K562 (cell line): ENCODE measurements around the gene ASCL3. TPM values are rescaled to one million over a fixed set of nuclear protein-coding genes. Genes with fewer than 3 reads are reported as not detected.
A peak's percentile ranks its signal among the peaks of the same experiment; 100 is the strongest.

Experiments
- ATAC-seq: fragments of 200-7000 bp; cut with Tn5 transposase; 3 replicates; pipeline ENCODE4 v1.9.1; 2020; ENCODE audit warnings: moderate library complexity
- BruUV-seq: library from RNA; stranded (reverse); fragments of 400-500 nt; replicated peaks from 2 replicates; lab custom pipeline; 2021; lab: Mats Ljungman, UMichigan
- CTCF ChIA-PET: fragments of 300-600 bp; formaldehyde crosslinking; extraction: SDS; loops from one replicate; lab custom pipeline; 2021; ENCODE audit warnings: low intra/inter-chr PET ratio; lab: Yijun Ruan, JAX
- POLR2A ChIA-PET: fragments of 300-600, 350-650 bp; sonication (Branson Sonifier 250); formaldehyde crosslinking; extraction: SDS; loops from one replicate; lab custom pipeline; 2021; ENCODE audit warnings: antibody characterized with exemption, inconsistent platforms; lab: Yijun Ruan, JAX
- DNase-seq, 4 experiments: peaks; one replicate each; pipeline versions ENCODE4 v3.0.0 to v3.0.0-alpha.2; 2011 to 2018; ENCODE audit warnings: low spot score in 3 of 4, mixed read lengths in 3 of 4; ENCODE audit errors: extremely low read depth in 1 of 4
- FAIRE-seq: peaks from 2 replicates; lab custom pipeline; 2011; peaks lifted over from hg19 to GRCh38; lab: Jason Lieb, UNC
- H2AFZ ChIP-seq: 2 replicates; pipeline ENCODE4 v1.6.0; 2011; ENCODE audit warnings: low read depth, low read length, control low read depth, inconsistent platforms
- H3K27ac ChIP-seq: fragments of 200-600 bp; 3 replicates; pipeline ENCODE4 v1.8.0; 2011; ENCODE audit warnings: low read depth, mild to moderate bottlenecking, control low read depth, inconsistent platforms, low read length, moderate library complexity, mixed read lengths; ENCODE audit errors: extremely low read depth
- H3K27me3 ChIP-seq, 2 experiments: fragments of 300-600 bp in 1 of 2; 2 replicates in 1 of 2; 3 replicates in 1 of 2; pipeline versions ENCODE4 v1.6.0 to v1.8.0; 2011; ENCODE audit warnings: inconsistent platforms in 2 of 2, low read length in 2 of 2, mild to moderate bottlenecking in 1 of 2, mixed read lengths in 1 of 2, moderate library complexity in 1 of 2; ENCODE audit not compliant: control insufficient read depth in 2 of 2, insufficient read depth in 2 of 2
- H3K36me3 ChIP-seq: fragments of 300-600 bp; 3 replicates; pipeline ENCODE4 v1.8.0; 2011; ENCODE audit warnings: mild to moderate bottlenecking, low read length, inconsistent platforms; ENCODE audit not compliant: control insufficient read depth, insufficient read depth
- H3K4me1 ChIP-seq, 2 experiments: fragments of 200-600 bp in 1 of 2; replicated peaks in 1 of 2; 2 replicates in 1 of 2; 3 replicates in 1 of 2; pipeline versions ENCODE4 v1.5.1 to v1.8.0; 2011; ENCODE audit warnings: inconsistent platforms in 2 of 2, low read length in 2 of 2, mild to moderate bottlenecking in 1 of 2, mixed read lengths in 1 of 2, moderate library complexity in 1 of 2; ENCODE audit not compliant: control insufficient read depth in 2 of 2, insufficient read depth in 2 of 2
- H3K4me2 ChIP-seq: 2 replicates; pipeline ENCODE4 v1.6.1; 2011; ENCODE audit warnings: low read length, control low read depth, inconsistent platforms, mixed read lengths; ENCODE audit not compliant: insufficient read depth
- H3K4me3 ChIP-seq: fragments of 200-600 bp; sonication (generic), shearing (Covaris generic); 2 replicates; pipeline ENCODE4 v1.5.1; 2016; ENCODE audit warnings: control low read depth, inconsistent platforms
- H3K79me2 ChIP-seq: fragments of 200-600 bp; 3 replicates; pipeline ENCODE4 v1.8.0; 2011; ENCODE audit warnings: low read length, inconsistent platforms; ENCODE audit not compliant: control insufficient read depth, insufficient read depth
- H3K9ac ChIP-seq, 2 experiments: 2 replicates each; pipeline versions ENCODE4 v1.6.0 to v1.6.1; 2011; ENCODE audit warnings: low read depth in 2 of 2, low read length in 2 of 2, control low read depth in 1 of 2, inconsistent platforms in 1 of 2, mild to moderate bottlenecking in 1 of 2, mixed read lengths in 1 of 2; ENCODE audit not compliant: insufficient read depth in 1 of 2
- H3K9me1 ChIP-seq: one replicate; pipeline ENCODE4 v1.6.0; 2011; ENCODE audit warnings: inconsistent platforms, mild to moderate bottlenecking, low read length, moderate library complexity; ENCODE audit not compliant: control insufficient read depth, insufficient read depth
- H3K9me3 ChIP-seq: replicated peaks from 2 replicates; pipeline ENCODE4 v1.5.1; 2011; ENCODE audit warnings: low read depth, low read length, inconsistent platforms; ENCODE audit not compliant: control insufficient read depth, insufficient read depth
- H4K20me1 ChIP-seq: replicated peaks from 2 replicates; pipeline ENCODE4 v1.6.1; 2011; ENCODE audit warnings: low read length, inconsistent platforms, mixed read lengths; ENCODE audit not compliant: control insufficient read depth, insufficient read depth
- CBFA2T3 ChIP-seq: fragments of 450-650 bp; IDR thresholded peaks from 2 replicates; pipeline ENCODE4 v1.6.1; 2017
- CBX2 ChIP-seq: fragments of 200-600 bp; sonication (generic); IDR thresholded peaks from one replicate; pipeline ENCODE4 v1.6.1; 2012; ENCODE audit warnings: mild to moderate bottlenecking, low read length, inconsistent platforms; ENCODE audit not compliant: insufficient read depth, poor library complexity, severe bottlenecking
- DMBX1 ChIP-seq: fragments of 250-450 bp; sonication (Bioruptor Pico); IDR thresholded peaks from 2 replicates; pipeline ENCODE4 v1.8.0; 2022; ENCODE audit warnings: inconsistent platforms, mild to moderate bottlenecking, moderate library complexity, borderline replicate concordance
- FOXK2 ChIP-seq, 2 experiments: fragments of 450-650 bp; IDR thresholded peaks in 1 of 2; conservative IDR thresholded peaks in 1 of 2; 2 replicates each; pipeline ENCODE4 v1.6.1; 2016; ENCODE audit warnings: low read depth in 2 of 2, mild to moderate bottlenecking in 1 of 2
- GABPB2 ChIP-seq: fragments of 250-450 bp; sonication (Bioruptor Pico); conservative IDR thresholded peaks from 2 replicates; pipeline ENCODE4 v1.5.1; 2021; ENCODE audit warnings: mild to moderate bottlenecking
- KDM1A ChIP-seq, 2 experiments: fragments of 450-650 bp; IDR thresholded peaks; 2 replicates each; pipeline ENCODE4 v1.6.1; 2016; ENCODE audit warnings: mild to moderate bottlenecking in 2 of 2
- MECOM ChIP-seq: fragments of 250-450 bp; sonication (Bioruptor Pico); IDR thresholded peaks from 2 replicates; pipeline ENCODE4 v1.8.0; 2022; ENCODE audit warnings: inconsistent platforms
- NCOA6 ChIP-seq: fragments of 450-650 bp; IDR thresholded peaks from 2 replicates; pipeline ENCODE4 v1.6.1; 2017; ENCODE audit warnings: mild to moderate bottlenecking
- NELFE ChIP-seq: IDR thresholded peaks from 2 replicates; pipeline ENCODE4 v1.6.1; 2011; ENCODE audit warnings: mild to moderate bottlenecking; ENCODE audit not compliant: insufficient read depth, insufficient read length
- NRF1 ChIP-seq, 2 experiments: fragments of 450-650 bp; IDR thresholded peaks in 1 of 2; conservative IDR thresholded peaks in 1 of 2; 2 replicates each; pipeline ENCODE4 v1.6.1; 2014; ENCODE audit warnings: mild to moderate bottlenecking in 2 of 2
- SRSF7 ChIP-seq: fragments of 200-400 bp; formaldehyde crosslinking; optimal IDR thresholded peaks from 2 replicates; pipeline ENCODE3; 2017; ENCODE audit warnings: mild to moderate bottlenecking, low read depth, low read length
- TFAM ChIP-seq: fragments of 250-450 bp; sonication (Bioruptor Pico); conservative IDR thresholded peaks from 2 replicates; pipeline ENCODE4 v1.5.0; 2021; ENCODE audit warnings: mild to moderate bottlenecking, moderate library complexity
- WHSC1 ChIP-seq: IDR thresholded peaks from one replicate; pipeline ENCODE4 v1.6.1; 2012; ENCODE audit warnings: low read length, control low read depth, inconsistent platforms
- ZNF77 ChIP-seq: fragments of 250-450 bp; sonication (Bioruptor Pico); IDR thresholded peaks from 2 replicates; pipeline ENCODE4 v1.5.0; 2020
- WGBS: fragments of 100-300 bp; shearing (Covaris generic); methylation state at CpG from one replicate; pipeline ENCODE4 v1.1.6; 2016; ENCODE audit warnings: low coverage, mixed read lengths; ENCODE audit not compliant: insufficient coverage; ENCODE audit errors: missing lambda C conversion rate; 5-methylcytosine and 5-hydroxymethylcytosine counted together
- in situ Hi-C: fragments of 300-500 bp; cut with MboI; formaldehyde crosslinking; loops from 4 replicates; pipeline ENCODE4 v1.15.0; 2018; ENCODE audit warnings: inconsistent platforms, mixed read lengths
- intact Hi-C: fragments of 100-400 bp; cut with micrococcal nuclease; formaldehyde crosslinking; loops from 2 replicates; pipeline ENCODE4 v1.14.2; 2022
- polyA plus RNA-seq, 8 experiments: library from polyadenylated mRNA; depleted of rRNA in 4 of 8; stranded (reverse) in 5 of 8; unstranded in 3 of 8; fragments of >200 nt; fragmentation: Nextera tagmentation in 2 of 8; fragmentation: Illumina TruSeq in 1 of 8; extraction: Ambion mirVana in 2 of 8; extraction: Trizol in 1 of 8; gene quantifications; 2 replicates each; pipeline versions ENCODE4 v1.2.1 to v1.2.3, GENCODE V29; 2011 to 2014; ENCODE audit warnings: inconsistent platforms in 1 of 8, missing spikeins in 1 of 8
- total RNA-seq, 7 experiments: library from RNA; depleted of rRNA in 6 of 7; stranded (reverse); fragments of >200 nt in 6 of 7; fragmentation: Illumina TruSeq in 2 of 7; extraction: Trizol in 2 of 7; gene quantifications; 2 replicates each; pipeline versions ENCODE4 v1.2.1 to v1.2.3, GENCODE V29; 2011 to 2021; ENCODE audit warnings: low replicate concordance in 1 of 7
- TF ChIP-seq, protein P1 (sequence below), 2 experiments: IDR thresholded peaks; 2 replicates each; pipeline ENCODE4 v1.6.1; 2012; ENCODE audit warnings: improper control_type of control experiment in 2 of 2, low read depth in 2 of 2, low read length in 2 of 2, borderline replicate concordance in 1 of 2
- TF ChIP-seq, protein P2 (sequence below), 2 experiments: fragments of 450-650 bp in 1 of 2; sonication (generic) in 1 of 2; formaldehyde crosslinking in 1 of 2; IDR thresholded peaks in 1 of 2; conservative IDR thresholded peaks in 1 of 2; 2 replicates each; pipeline versions ENCODE4 v1.6.1 to v1.8.1; 2016 to 2023; ENCODE audit warnings: mild to moderate bottlenecking in 2 of 2, moderate library complexity in 2 of 2, inconsistent platforms in 1 of 2, missing genetic modification reagents in 1 of 2

The ASCL3 gene
- total and polyA plus RNA-seq, 9 of the 15 experiments (the other 6 are each of a cell fraction or from before 2014, with no cell fraction given): not detected

DNA sequence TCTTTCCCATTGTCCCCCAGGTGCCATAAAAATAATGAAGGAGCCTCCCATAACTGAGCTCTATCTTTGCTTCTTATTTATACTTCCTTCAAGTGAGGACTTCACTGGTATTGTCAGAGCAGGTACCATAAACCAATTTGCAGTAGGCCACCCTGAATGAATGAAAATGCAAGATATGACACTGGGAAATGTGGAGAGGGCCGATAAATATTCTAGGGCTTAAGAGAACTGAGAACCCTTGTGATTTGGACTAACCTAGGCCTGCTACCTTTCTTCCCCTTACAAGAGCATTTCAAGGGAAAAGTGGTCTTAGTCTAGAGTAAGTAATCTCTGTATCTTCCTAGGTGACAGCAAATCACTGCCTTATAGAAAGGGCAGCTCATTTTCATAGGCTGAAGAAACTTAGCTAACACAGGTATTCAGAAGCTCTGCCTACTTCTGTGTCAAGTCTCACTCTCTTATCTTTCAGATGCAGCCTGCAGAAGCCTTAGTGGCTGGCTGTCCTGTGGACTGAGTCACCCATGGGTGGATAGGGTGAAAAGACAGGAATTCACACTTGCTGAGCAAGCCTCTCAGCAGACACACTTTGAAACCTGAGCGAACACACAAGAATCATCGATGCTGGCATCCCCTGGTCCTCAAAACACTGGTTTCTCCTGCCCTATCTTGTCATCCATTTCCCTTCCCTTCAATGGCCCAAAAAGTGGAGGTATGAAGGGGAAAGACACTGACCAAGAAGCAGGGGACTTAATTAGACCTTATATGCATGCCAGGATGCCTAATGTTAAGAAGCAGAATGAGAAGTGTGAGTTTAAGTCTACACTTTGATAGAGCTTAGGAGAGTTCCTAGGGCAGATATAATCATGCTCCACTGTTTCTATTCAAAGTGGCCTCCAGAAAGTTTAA is 45.8 kb upstream of the ASCL3 start:
- no TSS peak for BruUV-seq
- ATAC-seq (peak; percentile 98), DNase-seq (peak; percentile 81 to 93 (median 86)), FAIRE-seq (peak; percentile 98)
- no peaks in the 10 kb centered on the region for H3K9me1 ChIP-seq
- intact Hi-C loops: no loop called here
- H3K4me1 ChIP-seq: peaks cover 6 to 30% of the 10 kb centered on the region in 2 experiments
- WGBS: 0% methylated on average over 3 of the region's 3 CpGs
- H3K9ac ChIP-seq: peak overlapping the region in 1 of 2 experiments; percentile 6; a peak in 1 of 4 replicates
- H3K4me3 ChIP-seq: no peak overlapping the region
- no peaks in the 10 kb centered on the region for H3K27me3 ChIP-seq
- ChIA-PET CTCF (no interaction called here), POLR2A (interaction anchor here (0.5 to 3.4 kb wide), 9 partner anchors 8 to 906 kb away, joined by 3 to 12 read pairs (median 3); partner anchors contain the start of genes NRIP3, RPL27A, TMEM9B and TRIM66)
- H3K79me2 ChIP-seq: no peaks in the 10 kb centered on the region
- in situ Hi-C loops: no loop called here
- H2AFZ ChIP-seq: no peak overlapping the region
- peak overlapping the region; percentile 74 for H3K4me2 ChIP-seq
- peaks cover 3% of the 10 kb centered on the region; the same call in 1 of the 3 replicates for H3K36me3 ChIP-seq
- H3K27ac ChIP-seq: peak overlapping the region; percentile 55
- no peaks in the 10 kb centered on the region for H3K9me3 ChIP-seq
- no peaks in the 10 kb centered on the region for H4K20me1 ChIP-seq
- TF ChIP-seq FOXK2 (conservative IDR thresholded peaks at IDR 0.05 in 1 of 2, IDR thresholded peaks at IDR 0.05 in 1 of 2; ENCODE audit: low read depth in 2 of 2) (no peak; a peak in 1 of 4 replicates), DMBX1 (CRISPR knock-in tag) (0 out of 2 replicates have a peak, but pooled peaks have one; percentile 51), KDM1A (IDR thresholded peaks at IDR 0.05) (peak; percentile 95 to 96), ZNF77 (CRISPR knock-in tag) (no peak), WHSC1 (no peak), CBX2 (no peak), NELFE (no peak), NRF1 (conservative IDR thresholded peaks at IDR 0.05 in 1 of 2, IDR thresholded peaks at IDR 0.05 in 1 of 2) (peak; percentile 43 to 58), CBFA2T3 (peak; percentile 95), TFAM (CRISPR knock-in tag) (no peak), MECOM (no peak), SRSF7 (no peak), NCOA6 (no peak), GABPB2 (CRISPR knock-in tag) (no peak)
- TF ChIP-seq, protein P1, sequence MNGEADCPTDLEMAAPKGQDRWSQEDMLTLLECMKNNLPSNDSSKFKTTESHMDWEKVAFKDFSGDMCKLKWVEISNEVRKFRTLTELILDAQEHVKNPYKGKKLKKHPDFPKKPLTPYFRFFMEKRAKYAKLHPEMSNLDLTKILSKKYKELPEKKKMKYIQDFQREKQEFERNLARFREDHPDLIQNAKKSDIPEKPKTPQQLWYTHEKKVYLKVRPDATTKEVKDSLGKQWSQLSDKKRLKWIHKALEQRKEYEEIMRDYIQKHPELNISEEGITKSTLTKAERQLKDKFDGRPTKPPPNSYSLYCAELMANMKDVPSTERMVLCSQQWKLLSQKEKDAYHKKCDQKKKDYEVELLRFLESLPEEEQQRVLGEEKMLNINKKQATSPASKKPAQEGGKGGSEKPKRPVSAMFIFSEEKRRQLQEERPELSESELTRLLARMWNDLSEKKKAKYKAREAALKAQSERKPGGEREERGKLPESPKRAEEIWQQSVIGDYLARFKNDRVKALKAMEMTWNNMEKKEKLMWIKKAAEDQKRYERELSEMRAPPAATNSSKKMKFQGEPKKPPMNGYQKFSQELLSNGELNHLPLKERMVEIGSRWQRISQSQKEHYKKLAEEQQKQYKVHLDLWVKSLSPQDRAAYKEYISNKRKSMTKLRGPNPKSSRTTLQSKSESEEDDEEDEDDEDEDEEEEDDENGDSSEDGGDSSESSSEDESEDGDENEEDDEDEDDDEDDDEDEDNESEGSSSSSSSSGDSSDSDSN (IDR thresholded peaks at IDR 0.05; ENCODE audit: borderline replicate concordance in 1 of 2, low read depth in 2 of 2, low read length in 2 of 2): 0 out of 4 replicates have a peak, but pooled peaks of 1 of the 2 experiments have one; percentile 35
- TF ChIP-seq, protein P2, sequence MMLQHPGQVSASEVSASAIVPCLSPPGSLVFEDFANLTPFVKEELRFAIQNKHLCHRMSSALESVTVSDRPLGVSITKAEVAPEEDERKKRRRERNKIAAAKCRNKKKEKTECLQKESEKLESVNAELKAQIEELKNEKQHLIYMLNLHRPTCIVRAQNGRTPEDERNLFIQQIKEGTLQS (IDR thresholded peaks at IDR 0.05): peak; percentile 92
- TF ChIP-seq, protein P2 (CRISPR knock-in tag; conservative IDR thresholded peaks at IDR 0.05): peak; percentile 51; the same call in 1 of the 2 replicates
